ENCODE measurements around the gene HACD3.
"Not testable (repeated sequence)": the region's sequence is repeated elsewhere in the genome, so short reads cannot be mapped to it uniquely, and the experiment has no call there.

HACD3 gene

DNA sequence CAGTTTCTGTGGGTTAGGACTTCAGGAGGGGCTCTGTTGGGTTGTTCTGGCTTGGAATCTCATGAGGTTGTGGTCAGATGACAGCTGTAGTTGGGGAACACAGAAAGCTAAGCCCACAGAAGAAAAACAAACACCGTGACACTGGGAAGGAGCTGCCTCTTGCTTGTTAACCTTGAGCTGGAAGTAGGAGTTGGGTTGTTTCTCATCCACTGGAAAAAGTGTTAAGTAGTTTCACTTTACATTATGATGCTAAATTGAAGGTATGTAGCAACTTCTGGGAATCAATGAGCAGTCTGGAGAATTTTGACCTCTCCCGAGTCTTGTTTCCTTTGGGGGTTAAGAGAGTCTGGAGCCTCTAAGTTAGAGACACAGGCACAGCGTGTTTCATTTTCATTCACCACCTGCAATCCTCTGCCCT, 20.4 kb downstream of the HACD3 start:
- DNase-seq: no peak

GRCh38 chr15:65551183-65551582, 20.9 kb downstream of the HACD3 start:
- no peak for DNase-seq

DNA sequence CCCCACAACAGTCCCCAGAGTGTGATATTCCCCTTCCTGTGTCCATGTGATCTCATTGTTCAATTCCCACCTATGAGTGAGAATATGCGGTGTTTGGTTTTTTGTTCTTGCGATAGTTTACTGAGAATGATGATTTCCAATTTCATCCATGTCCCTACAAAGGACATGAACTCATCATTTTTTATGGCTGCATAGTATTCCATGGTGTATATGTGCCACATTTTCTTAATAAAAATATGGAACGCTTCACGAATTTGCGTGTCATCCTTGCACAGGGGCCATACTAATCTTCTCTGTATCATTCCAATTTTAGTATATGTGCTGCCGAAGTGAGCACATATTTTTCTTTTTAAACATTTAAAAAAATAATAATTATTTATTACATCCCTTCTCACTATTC, 22.6 kb downstream of the HACD3 start:
- not testable (repeated sequence) for DNase-seq

DNA sequence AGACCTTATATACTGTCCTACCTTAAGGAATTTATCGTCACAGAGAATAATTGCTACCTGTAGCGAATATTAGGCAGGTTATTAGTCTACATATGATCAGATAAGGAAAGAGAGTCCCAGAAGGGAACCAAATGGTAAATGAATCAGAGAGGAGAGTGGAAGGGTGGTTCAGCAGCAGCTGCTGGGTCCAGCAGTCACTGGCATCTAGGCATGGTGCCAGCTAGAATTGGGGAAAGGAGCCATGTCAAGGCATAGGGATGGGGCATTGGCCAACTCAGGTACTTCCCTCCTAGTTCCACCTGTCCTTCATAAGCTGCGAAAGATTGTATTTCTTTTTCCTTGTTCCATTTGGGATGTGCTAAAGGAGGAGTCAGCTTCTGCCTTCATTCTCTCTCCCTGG, 23.4 kb downstream of the HACD3 start:
- no peak for DNase-seq

DNA sequence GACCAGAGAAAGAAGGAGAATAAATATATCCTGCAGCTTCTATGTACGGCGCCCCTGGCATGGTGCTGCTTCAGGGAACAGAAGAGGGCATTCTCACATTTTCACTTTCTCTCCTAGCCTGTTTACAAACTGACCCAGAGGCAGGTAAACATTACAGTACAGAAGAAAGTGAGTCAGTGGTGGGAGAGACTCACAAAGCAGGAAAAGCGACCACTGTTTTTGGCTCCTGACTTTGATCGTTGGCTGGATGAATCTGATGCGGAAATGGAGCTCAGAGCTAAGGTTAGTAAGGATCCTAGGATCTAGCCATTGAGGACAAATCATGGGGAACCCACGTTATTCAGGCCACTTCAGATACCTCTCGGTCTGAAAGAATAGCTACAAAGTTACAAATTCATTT, 26.4 kb downstream of the HACD3 start:
- no peak for DNase-seq

DNA sequence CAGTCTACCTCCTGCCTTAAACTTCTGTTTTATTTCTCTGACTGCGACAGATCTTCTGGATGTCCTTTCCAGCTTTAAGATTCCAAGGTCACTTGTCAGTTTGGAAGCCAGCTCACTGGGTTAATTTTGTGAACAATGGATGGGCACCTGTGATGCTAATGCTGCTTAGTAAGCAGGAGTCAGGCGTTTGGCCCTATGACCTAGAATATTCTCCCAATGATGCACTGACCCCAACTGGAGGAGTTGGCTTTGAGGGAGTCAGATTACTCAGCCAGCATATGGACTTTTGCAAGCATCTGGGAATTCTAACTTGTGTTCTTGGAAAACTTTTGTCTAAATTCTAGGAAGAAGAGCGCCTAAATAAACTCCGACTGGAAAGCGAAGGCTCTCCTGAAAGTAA, 28.1 kb downstream of the HACD3 start:
- DNase-seq: no peak

DNA sequence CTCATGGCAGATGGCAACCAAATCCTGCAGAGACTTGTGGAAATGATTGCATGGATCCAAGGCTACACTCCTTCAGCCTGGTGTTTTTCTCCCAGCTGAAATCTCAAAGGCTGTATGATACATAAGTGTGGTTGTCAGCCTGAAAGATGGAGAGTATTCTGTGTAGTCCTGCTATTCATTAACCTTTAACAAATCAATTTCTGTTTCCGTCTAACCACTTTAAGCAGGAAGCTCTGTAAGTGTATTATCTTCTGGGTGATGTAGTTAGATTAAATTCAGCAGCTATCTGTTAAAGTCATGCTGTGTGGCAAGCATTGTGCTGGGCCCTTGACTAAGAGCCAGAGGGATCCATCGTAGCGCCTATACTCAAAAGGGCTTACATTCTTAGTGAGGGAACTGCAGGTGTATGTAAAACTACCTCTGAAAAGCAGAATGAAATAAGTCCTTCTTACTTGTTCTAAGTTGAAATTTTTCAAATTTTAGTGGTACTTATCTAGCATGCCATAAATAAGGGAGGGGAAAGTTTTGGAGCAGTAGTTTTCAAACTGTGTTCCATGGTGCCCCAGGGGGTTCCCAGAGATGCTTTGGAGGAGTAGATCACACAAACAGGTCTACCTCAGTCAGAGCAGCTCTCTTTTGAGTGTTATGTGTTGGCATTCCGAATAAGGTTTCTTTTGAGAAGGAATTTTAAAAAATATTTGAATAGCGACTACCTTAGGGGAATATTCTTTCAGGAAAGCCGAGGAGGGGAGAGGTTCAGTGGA, 28.9 kb downstream of the HACD3 start:
- no peak for DNase-seq

DNA sequence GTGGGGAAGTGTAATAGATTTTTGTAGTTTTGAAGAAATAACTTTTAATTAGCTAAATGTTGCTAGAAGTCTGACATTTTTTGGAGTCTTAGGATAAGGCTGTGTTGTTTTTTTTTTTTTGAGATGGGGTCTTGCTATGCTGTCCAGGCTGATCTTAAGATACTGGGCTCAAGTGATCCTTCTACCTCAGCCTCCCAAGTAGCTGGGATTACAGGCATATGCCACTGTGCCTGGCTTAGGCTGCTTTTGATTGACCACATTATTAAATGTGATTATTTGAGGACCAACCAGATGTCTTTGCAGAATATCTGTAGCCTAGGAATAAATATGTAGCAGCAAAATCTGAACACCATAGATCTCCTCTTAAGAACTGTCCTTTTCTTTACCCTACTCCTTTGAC, 29.7 kb downstream of the HACD3 start:
- DNase-seq: no peak

DNA sequence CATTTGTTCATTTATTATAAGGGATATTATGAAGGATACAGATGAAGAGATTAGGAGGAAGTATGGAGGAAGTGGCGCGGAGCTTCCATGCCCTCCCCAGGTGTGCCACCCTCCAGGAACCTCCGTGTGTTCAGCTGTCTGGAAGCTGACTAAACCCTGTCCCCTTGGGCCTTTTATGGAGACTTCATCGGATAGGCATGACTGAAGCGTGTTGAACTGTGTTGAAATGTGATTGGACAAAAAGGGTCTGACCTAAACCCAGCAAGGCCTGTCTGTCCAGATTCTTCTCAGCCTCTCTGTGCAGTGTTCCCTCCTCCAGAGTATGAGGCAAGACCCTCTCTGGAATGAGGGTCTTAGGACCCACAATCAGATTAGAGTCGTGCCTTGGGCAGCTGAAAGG, 31.7 kb downstream of the HACD3 start:
- no peak for DNase-seq

- DNase-seq: no peak
These were observed 39.5 kb downstream of the HACD3 start for GRCh38 chr15:65569728-65570127.

DNA sequence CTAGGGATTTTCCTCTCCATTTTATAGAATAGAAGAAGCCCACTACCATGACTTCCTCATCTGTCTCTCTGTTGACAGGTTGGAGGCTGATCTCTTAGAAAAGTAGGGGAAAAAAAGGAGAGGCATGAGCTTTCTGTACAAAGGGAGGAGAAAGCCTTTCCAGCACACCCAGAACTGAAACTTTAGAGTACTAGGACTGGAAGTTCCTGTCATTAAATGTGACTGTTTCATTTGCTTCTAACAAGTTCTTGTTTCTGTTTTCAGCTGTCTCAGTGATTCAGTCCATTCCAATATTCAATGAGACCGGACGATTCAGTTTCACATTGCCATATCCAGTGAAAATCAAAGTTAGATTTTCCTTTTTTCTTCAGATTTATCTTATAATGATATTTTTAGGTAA, 41.7 kb downstream of the HACD3 start:
- DNase-seq: no peak

DNA sequence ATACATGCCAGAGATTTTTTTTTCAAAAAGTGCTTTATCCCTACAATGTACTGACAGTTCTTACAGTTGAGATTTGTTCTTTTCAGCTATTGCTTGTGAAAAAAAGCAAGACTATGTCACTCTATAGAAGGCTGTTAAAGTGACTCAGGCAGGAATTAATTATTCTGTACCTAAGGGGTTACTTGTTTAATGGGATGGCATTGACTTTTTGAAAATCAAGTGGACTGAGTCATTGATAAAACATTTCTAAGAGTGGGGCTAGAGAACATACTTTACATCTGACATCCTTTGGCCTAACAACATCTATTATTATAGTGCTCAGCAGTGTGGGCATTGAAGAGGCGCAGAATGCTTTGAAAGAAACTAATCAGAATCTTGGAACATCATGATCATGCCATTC, 46.4 kb downstream of the HACD3 start:
- DNase-seq: no peak

GRCh38 chr15:65577129-65577996, 47.1 kb downstream of the HACD3 start:
- DNase-seq: no peak

- no peak for DNase-seq
These were observed 48.9 kb downstream of the HACD3 start for GRCh38 chr15:65578904-65579728.

DNA sequence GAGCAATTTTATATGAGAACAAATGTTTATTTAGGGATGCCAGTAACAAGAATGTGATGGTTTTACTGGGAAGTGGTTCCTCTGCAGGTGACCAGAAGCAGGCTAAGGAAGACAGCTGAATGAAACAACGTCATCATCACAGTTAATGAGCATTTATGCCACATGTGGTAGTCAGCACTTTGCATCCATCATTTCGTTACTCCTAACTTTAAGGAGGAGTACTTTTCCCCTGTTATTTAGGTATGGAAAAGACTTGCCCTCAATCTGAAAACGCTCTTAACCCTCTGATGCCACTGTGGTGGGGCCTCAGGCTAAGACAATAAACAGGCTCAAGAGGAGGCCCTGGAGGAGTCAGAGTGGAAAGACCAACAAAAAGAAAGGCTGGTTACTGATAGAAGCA, 49.5 kb downstream of the HACD3 start:
- DNase-seq: no peak

DNA sequence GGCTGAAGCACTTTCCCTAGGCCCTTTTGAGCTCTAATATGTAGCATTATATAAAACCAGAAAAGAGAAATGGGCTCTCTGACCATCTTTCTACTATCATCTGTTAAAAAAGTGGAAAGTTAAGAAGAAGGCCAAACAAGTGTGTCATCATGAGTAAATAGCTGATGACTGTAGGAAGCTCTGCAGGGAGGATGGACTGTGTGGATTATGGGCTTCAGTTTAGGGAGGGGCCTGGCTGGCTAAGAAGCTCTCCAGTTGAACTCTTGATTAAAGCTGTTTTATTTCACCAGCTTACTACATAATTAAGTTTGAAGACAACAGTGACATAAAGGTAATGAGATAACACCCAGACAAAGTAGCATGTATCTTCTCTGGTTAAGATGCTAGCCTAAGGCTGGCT, 50.0 kb downstream of the HACD3 start:
- DNase-seq: no peak

DNA sequence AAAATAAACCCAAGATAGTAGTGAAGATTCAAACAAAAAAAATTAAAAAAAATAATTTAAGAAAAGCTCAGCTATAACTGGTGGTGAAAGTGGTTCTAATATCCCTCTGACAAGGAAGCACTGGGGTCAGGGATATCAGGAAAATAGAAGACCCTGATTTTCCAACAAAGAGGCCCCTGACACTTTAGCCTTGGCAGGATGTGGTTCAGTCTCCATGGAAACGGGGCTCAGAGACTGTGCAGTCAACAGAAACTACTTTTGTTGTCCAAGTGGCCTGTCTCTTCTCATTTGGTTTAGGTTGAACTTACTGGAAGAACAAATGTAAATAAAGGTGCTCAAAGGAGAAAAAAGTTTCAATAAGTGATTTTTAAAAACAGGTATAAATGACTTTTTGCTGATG, 53.4 kb downstream of the HACD3 start:
- DNase-seq: no peak

- no peak for DNase-seq
These were observed 54.0 kb downstream of the HACD3 start for GRCh38 chr15:65584241-65584640.

- DNase-seq: no peak
These were observed 56.8 kb downstream of the HACD3 start for GRCh38 chr15:65587094-65587493.

GRCh38 chr15:65595960-65596359, 65.7 kb downstream of the HACD3 start:
- no peak for DNase-seq

DNA sequence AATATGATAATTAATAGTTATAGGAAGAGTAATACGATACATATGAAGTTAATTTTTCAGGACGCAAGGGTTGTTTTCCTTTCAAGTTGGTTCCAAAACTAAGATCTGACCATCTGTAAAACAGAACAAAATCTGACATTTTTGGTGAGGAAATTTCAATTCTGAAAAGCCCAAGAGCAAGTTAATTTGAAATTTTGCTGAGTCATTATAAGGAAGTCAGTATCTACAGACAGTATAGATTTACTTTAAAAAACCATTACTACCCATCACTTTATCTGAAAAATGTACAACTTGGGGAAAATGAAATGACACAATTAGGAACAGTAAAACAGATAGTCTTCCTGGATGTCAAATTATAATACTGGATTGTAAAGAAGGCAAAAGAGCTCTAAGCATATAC, 68.2 kb downstream of the HACD3 start:
- DNase-seq: no peak

GRCh38 chr15:65599677-65600076, 69.4 kb downstream of the HACD3 start:
- DNase-seq: no peak

DNA sequence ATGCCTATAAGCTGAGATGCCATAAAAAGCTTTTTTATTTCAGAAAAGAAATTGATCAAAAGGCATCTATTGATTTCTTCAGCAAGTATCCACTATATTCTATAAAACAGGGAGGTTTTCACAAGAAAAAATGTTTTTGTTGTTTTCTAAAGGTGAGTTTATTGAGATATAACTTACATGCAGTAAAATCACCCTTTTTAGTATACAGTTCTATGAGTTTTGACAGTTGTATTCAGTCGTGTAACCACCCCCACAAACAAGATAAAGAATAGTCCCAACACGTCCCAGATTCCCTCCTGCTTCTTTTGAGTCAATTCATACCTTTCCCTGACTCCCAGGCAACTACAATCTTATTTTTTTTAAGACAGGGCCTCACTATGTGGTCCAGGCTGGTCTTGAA, 72.9 kb downstream of the HACD3 start:
- DNase-seq: no peak

DNA sequence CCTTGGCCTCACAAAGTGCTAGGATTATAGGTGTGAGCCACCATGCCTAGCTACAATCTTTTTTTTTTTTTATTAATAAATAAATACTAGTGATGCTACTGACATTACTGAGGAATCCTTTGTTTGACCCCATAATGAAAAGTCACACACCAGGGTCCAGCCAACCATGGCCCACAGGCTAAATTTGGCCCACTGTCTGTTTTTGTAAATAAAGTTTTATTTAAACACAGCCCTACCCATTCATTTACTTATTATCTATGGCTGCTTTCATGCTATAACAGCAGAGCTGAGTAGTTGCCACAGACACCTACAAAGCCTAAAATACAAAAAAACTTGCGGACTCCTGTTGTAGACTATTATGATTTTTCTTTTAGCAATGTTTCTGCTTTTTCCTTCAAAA, 73.3 kb downstream of the HACD3 start:
- DNase-seq: no peak

All from activated T-cell treated with anti-CD3 and anti-CD28 coated beads, Interleukin-2, amount 50 U/mL, for 1 hour (primary cell).